ENCODE results near the gene RFX5.
"Not testable (repeated sequence)": the region's sequence is repeated elsewhere in the genome, so short reads cannot be mapped to it uniquely, and the experiment has no call there.

RFX5 gene

DNA sequence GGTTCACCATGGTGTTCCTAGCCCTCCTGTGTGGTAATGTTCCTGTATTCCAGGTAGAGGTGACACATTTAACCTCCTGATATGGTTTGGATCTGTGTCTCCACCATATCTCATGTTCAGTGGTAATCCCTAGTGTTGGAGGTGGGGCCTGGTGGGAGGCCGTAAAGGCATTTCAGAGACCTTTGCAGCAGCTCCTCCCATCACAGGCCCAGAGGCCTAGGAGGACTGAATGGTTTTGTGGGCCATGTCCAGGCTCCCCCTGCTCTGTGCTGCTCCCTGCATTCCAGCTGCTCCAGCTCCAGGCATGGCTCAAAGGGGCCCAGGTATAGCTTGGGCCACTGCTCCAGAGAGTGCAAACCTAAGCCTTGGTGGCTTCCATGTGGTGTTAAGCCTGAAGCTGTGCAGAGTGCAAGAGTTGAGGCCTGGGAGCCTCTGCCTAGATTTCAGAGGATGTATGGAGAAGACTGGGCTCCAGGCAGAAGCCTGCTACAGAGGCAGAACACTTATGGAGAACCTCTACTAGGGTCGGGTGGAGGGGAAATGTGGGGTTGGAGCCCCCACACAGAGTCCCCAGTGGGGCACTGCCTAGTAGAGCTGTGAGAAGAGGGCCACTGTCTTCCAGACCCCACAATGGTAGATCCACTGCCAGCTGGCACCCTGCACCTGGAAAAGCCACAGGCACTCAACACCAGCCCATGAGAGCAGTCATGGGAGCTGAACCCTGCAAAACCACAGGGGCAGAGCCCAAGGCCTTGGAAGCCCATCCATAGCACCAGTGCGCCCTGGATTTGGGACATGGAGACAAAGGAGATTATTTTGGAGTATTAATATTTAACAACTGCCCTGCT lies 15.5 kb upstream of the RFX5 start:
- DNase-seq (ENCODE audit: low read depth in 2 of 2): no peak

DNA sequence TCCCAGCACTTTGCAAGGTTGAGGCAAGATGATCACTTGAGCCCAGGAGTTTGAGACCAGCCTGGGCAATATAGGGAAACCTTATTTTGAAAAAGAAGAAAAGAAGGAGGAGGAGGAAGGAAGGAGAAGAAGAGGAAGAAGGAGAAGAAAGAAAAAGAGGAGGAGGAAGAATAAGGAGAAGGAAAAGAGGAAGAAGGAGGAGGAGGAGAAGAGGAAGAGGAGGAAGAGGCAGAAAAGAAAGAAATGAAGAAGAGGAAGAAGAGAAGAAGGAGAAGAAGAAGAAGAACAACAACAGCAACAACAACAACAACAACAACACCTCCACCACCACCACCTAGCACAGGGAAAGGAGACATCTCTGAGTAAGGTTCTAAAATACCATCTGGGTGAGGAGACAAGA lies 14.8 kb upstream of the RFX5 start:
- DNase-seq (ENCODE audit: low read depth in 2 of 2): no peak

DNA sequence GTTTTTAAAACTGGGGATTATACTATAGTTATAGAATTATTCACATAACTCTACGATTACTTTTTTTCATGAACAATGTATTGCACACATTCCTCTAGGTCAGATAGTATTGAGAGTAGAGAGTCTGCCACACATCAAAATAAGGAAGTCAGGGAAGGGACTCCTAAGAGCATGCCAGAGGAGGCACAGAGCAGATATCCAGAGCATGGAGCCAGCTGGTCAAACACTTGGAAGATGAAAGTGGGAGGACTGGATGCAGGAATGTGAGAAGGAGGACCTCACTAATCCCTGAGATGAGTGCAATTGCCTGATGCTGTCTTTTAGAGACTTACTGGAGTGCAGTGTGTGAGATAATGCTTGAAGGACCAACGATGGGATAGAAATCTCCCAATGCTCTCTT lies 9.6 kb upstream of the RFX5 start:
- DNase-seq (ENCODE audit: low read depth in 2 of 2): no peak

DNA sequence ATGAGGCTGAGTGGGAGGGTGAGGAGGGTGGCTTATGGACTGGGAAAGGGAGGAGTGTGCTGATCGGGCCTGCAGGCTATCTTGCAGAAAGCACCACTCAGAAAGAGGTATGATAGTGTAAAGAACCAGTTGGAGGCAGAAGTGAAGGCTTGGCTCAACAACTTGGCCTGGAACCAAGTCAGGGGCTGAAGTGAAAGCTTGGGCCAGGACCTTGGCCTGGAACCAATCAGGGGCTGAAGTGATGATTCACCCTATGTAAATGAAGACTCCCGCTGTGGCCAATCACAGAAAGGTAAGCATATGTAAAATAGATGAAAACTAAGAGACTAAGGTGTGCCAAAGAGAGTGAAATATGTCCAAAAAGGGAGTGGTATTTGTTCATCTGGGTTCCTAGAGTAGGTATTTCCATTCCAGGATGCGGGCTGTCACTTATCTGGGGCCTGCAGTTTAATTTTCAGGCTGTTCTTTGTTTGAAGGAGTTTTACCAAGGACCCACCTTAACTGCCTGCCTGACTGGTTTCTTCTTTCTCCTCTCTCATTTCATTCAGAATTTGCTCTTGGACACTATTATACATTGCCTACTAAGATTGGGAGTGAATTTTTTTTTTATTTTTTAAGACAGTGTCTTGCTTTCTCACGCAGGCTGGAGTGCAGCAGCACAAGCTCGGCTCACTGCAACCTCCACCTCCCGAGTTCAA lies 5.1 kb upstream of the RFX5 start:
- DNase-seq (ENCODE audit: low read depth in 2 of 2): no peak

DNA sequence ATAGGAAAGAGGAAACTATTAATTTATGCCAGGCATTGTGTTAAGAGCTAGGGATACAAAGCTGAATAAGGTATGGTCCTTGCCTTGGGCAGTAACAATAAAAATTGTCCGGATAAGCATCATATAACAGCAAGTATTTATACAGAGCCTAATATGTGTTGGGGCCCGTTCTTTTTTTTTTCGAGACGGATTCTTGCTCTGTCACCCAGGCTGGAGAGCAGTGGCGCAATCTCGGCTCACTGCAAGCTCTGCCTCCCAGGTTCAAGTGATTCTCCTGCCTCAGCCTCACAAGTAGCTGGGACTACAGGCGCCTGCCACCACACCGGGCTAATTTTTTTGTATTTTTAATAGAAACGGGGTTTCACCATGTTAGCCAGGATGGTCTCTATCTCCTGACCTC lies 3.3 kb upstream of the RFX5 start:
- DNase-seq (ENCODE audit: low read depth in 2 of 2): not testable (repeated sequence)

DNA sequence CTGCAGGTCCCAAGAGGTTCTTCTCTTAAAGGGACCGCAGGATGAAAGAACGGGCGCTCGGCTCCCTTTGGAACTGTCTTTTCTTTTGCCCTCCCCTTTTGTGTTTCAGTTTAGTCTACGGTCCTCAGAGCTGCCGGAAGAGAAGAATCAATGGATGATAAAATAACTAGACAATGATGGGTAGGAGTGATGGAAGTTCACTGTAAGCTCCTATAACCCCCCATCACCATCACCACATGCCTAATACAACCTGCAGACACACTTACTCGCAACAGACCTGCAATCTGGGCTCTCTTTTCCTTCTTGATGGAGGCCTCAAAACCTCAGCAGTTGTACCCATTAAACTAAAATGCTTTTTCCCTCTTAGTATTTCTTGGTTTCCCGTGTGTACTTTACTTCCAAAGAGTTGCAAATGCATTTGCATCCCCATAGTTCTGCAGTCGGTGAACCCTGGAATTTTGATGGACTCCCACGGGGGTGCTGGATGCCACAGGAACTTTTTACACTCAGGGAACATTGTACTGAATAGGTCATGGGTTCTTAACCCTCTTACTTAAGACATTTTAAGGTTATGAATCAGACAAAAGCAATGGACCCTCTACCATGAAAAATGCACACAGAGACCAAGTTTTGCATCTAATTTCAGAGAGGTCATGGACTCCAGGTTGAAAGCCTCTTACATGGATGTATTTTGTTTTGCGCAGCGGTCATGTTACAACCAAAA lies 633 bp upstream of the RFX5 start:
- no peak for DNase-seq (ENCODE audit: low read depth in 2 of 2)

DNA sequence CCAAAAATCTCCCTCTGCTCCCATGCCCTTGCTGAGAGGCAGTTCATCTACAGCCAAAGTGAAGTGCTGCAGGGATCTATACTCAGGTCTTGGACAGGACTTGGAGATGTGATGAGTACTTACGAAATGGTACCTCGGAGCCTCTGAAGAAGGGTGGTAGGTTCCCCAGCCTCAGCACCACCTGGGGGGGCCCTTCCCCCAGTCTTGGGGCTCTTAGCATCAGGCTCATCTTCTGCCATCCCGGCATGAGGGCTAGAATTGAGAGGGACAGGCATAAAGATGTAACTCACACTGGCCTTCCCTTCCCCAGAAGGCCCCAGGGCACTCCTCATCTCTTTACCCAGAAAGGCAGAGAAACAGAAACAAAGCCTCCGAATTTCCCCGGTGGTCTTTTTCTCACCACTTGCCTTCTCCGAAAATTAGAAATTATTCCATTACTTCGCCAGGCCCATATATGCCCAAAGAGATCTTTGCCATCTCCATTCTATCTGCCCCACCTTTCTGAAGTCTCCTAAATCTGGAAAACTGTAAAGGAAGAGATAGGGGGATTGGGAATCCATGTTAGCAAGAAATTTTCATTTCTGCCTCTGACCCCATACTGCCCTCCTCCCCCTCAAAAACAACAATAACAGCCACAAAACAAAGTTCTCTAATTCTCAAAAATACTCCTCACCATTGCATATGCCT lies 827 bp downstream of the RFX5 start:
- DNase-seq (ENCODE audit: low read depth in 2 of 2): peak in 1 of 2 donors; percentile 5

DNA sequence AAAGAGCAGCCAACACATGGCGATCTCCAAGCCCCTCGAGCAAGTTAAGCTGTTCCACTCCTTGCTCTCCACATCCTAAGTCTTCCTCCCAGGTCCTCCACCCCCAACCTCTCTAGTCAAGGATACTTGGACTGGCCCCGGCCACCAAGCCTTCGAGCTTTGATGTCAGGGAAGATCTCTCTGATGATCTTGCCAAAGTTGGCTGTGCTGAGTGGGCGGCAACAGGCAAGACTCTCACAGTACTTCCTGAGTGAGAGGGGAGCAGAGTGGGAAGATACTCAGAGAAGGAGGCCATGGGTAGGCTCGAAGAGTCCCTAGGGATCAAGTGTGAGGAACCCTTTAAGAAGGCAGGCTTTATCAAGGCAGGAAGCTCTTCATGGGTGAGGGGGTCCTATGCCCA lies 2.8 kb downstream of the RFX5 start:
- no peak for DNase-seq (ENCODE audit: low read depth in 2 of 2)

DNA sequence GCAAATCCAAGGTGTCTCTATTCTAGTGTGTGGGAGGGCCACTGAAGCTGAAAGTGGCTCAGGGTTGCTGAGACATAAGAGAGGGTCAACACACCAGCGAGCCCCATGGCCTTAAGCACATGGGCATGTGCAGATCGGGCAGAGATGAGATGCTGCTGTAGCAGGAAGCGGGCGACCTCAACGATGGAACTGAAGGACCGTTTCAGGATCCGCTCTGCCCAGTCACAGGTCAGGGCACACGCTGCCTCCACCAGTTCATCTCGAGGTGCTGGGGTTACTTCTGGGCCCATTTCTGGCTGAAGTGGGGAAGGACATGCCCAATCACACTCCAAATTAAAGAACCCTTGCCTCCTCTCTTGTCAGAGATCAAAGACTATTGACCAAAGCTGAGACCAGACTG lies 3.5 kb downstream of the RFX5 start:
- no peak for DNase-seq (ENCODE audit: low read depth in 2 of 2)

DNA sequence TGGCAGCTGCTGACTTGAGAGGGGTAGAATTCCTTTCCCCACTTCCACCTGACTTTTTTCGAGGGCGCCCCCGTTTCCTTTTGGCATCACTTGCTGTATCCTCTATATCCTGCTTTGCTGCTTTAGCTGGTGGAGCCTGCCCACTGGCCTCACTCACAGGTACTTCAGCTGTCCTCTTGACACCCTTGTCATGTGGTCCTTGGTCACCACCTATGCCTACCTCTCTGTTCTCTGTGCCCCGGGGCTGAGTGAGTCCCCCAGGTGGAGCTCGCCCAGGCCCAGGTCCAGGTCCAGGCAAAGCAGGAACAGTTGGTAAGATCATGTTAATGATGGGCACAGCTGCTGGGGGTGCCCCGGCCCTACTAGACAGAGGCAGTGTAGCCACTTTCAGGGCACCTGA lies 4.5 kb downstream of the RFX5 start:
- no peak for DNase-seq (ENCODE audit: low read depth in 2 of 2)

DNA sequence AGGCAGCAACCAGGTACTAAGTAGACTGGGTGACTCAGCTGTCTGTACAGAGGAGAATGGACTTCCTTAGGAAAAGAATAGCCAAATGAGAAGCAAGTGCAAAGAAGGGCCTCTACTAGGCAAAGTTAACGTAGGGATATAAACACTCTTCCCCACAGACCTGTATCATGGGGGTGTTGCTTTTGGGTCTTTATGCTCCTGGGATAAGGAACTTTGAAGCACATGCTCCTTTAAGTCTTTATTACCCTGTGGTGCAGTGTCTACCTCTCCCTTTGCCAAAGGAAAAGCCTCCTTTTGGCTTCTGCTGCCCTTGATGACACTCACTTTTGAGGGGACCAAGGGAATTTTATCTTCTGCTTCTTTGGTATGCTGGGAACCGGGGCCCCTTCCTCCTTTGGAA lies 5.0 kb downstream of the RFX5 start:
- DNase-seq (ENCODE audit: low read depth in 2 of 2): no peak

DNA sequence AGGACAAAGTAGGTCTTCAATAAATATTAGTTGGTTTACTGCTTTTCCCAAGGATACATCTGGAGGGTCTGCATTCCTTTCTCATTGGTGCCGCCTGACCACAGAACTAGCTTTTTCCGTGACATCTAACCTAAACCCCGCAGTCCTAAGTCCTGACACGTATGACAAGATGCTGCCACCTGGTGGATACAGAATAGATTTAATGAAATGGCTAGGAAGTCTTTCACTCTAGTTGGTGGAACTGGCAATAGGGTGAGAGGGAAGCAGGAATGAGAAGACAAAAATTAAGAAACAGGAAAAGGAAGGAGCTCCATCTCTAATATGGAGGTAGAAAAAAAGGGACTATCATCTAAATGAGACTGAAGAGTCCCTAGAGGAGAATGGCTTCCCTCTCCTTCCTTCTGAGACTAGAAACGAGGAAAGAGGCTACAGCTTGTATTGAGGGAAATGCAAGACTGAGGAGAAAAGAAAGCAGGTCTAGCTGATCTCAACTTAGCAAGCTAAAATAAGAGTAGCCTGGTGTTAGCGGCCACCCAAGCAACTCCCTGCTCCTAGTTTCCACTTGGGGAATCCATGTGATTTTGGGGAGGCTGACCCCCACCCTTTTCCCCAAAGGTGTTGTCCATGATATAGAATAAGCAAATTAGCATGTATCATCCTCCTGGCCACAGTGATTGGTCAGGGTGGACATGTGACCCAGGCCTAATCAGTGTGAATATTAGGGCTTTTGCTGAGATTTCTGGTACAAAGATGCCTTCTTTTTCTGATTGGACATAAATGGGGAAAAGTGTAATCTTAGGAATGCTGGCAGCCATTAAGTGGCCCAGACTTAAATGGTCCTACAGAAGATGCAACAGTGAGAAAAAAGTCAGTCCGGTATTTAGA lies 5.9 kb downstream of the RFX5 start:
- DNase-seq (ENCODE audit: low read depth in 2 of 2): peak in 1 of 2 donors; percentile 31

DNA sequence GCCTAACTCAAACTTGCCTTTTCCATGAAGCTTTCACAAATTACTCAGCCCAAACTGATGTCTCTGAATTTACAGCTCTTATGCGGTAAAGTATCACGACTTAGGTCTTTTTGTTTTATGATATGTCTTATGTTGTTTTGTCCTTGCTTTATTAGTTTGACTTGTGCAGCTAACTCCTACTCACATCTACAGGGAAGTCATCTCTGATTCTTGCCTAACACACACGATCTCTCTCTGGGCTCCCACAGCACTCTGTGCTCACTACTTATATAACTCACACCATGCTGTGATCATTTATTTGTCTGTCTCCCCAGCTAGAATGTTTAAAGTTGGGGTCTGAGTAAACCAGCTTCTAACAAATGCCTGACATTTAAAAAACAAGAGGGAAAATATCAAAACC lies 10.5 kb downstream of the RFX5 start:
- no peak for DNase-seq (ENCODE audit: low read depth in 2 of 2)

DNA sequence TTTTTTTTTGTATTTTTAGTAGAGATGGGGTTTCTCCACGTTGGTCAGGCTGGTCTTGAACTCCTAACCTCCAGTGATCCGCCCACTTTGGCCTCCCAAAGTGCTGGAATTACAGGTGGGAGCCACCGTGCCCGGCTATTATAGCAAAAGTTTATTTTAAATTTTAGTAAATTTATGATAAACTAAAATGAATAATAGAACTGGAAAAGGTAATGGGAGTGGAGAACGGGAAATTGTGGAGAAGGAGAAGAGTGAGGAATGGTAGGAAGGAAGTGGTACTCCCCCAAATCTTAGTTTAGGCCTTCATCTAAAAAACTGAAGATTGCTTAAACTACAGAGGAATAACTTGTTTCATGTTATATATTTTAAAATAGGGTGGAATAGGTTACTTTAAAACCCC lies 12.2 kb downstream of the RFX5 start:
- no peak for DNase-seq (ENCODE audit: low read depth in 2 of 2)

DNA sequence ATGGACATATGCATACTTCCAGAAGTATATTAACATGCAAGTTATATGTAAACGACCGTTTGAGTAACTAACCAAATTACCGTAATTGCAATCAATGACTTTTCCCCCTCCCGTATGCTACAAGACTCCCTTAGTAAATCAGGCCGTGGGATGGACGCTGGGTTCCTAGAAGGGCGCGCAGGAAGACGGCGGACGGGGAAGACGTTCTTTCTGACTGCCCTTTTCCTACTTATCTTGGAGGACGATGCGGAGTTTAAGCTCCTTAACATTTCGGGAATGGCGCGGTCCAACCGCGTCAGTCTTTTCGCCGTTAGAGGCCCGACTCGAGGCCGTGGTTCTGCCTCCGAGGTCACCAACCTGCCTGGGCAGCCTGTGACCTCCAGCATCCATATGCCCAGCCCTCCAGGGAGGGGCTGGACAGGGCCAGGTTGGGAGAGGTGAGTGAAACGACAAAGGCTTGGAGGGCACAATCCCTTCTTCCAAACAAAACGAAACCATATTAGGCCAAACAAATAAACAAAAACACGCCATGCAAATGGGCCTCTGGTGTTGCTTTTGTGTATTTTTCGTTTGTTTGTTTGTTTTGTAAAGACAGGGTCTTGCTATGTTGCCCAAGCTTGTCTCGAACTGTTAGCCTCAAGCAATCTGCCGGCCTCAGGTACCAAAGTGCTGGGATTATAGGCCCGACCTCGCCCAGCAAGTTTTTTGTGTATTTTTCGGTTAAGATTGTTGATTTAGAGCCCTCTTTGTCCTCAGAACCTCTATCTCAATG lies 19.0 kb downstream of the RFX5 start:
- DNase-seq (ENCODE audit: low read depth in 2 of 2): peak in 1 of 2 donors; percentile 5

DNA sequence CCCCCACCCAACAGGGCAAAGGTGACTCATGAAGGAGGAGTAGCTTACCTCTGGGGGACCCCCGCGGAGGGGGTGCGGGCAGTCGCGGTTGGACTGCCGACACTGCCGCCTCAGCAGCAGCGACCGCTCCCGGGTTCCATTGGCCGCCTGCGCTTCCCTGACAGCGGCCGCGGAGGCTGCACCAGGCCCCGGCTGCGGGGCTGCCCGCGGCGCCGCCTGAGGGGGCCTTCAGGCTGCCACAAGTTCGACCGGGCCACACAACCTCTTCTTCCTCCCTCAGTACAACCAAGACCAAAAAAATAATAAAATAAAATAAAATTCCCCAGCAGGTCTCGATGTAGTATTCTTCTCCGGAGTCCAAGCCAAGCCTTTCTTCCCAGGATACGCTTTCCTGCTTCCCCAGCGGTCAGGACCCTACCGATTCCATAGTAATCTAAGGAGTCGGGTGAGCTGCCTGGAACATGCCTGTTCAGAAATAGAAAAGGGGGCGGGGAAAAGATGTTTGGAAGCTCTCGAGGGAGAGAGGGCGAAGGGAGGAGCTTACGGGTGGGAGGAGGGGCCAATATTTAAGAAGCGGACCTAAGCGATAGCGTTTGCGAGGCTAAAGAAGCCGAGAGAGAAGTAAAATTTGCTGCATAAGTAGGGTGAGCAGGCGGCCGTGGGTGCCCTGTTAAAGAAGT lies 19.7 kb downstream of the RFX5 start, which contains the start of gene PI4KB:
PI4KB (minus strand) TSS at position 194 of the 680 bp plus-strand sequence. CDS start 10,935 bp downstream, outside the sequence.
- peak; percentile 68 to 79 for DNase-seq (ENCODE audit: low read depth in 2 of 2)

DNA sequence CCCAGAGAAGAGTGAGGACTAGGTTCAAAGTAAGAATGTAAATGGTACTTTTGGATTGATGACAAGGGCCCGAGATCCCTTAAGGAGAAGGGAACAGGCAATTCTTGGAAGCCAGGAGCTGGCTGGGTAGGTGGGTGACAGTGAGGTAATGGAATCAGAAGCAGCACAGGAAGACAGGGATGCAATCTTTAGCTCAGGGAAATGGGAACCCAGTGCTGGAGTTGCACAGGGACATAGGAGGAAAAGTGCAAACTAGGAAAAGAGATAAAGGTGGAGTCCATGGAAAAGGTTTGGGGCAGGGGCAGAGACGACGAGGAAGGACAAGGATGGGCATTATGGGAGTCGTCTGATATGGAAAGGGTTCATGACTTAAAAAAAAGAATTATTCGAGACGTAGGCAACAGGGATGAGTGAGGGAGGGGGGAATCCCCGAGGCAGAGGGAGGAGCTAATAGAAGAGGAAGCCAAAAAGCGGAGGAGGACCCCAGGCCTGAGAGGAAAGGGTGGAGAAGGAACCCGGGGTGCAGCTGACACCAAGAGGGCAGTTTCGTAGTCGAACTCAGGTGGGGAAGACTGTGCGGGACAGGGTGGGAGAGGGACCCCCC lies 20.3 kb downstream of the RFX5 start:
- DNase-seq (ENCODE audit: low read depth in 2 of 2): peak; percentile 42 to 54

DNA sequence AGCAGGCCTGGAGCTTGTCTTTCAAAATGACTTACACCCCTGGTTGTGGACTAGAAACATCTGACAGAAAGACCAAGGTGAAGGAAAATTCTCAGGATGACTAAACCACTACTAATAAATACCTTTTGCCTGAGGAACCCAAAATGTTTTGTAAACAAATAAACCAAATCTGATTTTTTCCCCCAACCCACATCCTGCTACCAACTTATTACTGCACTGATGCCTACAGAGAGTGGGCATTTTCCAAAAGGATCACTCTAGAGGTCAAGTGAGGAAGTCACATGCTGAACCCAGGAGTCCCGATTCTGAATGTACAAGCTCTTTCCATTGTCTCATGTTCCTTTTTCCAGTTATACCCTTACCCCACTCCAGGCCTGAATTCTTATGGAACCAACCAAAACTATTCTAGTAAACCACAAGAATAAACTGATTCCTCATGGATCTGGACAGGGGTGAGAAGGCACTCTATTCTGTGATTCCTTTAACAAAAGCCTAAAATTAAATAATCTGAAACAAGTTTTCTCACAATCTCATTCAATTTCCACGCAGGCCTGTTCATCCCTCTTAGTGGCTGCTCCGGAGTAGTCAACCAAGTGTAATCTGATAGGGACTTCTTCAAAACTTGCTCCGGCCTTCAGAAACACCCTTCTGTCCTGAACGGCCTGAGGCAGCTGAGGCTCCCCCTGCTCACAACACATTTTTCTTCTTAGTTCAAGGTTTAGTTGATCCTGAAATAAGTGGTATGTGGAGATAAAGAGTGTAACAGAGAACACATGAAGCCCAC lies 21.2 kb downstream of the RFX5 start:
- DNase-seq (ENCODE audit: low read depth in 2 of 2): no peak

Measured in stimulated activated CD4-positive, alpha-beta T cell treated with anti-CD3 and anti-CD28 coated beads, Interleukin-1b, Interleukin-23, amount 100 ng/mL, for 4 hours (primary cell).